ENCODE results near the gene OR51E2.
"Not testable (repeated sequence)": the region's sequence is repeated elsewhere in the genome, so short reads cannot be mapped to it uniquely, and the experiment has no call there.

Gene OR51E2

GRCh38 chr11:4697585-4697984 lies at the start of gene OR51E2:
Gene OR51E2, minus strand, starts transcription at chr11:4697853. Its CDS starts 15,142 bp downstream, at chr11:4682711.
- ATAC-seq: no peak
- Mint-ChIP-seq H3K4me3 (no peak within 1 kb of the TSS), H3K27ac (no peak within 1 kb of the TSS), H3K27me3 (peaks cover 10% of the 10 kb centered on the region), H3K9me3 (no peaks in the 10 kb centered on the region), H3K36me3 (no peaks in the 10 kb centered on the region), H3K4me1 (no peaks in the 10 kb centered on the region)

GRCh38 chr11:4740735-4741134 lies 43.1 kb upstream of the OR51E2 start:
- Mint-ChIP-seq H3K4me3 (no peak overlapping the region), H3K27me3 (peaks cover 11% of the 10 kb centered on the region), H3K27ac (no peak overlapping the region), H3K36me3 (no peaks in the 10 kb centered on the region), H3K9me3 (no peaks in the 10 kb centered on the region), H3K4me1 (no peaks in the 10 kb centered on the region)
- no peak for ATAC-seq

- H3K36me3 Mint-ChIP-seq: no peaks in the 10 kb centered on the region
- no peak for ATAC-seq
- H3K9me3 Mint-ChIP-seq: no peaks in the 10 kb centered on the region
- H3K27me3 Mint-ChIP-seq: no peaks in the 10 kb centered on the region
- no peak overlapping the region for H3K27ac Mint-ChIP-seq
- no peaks in the 10 kb centered on the region for H3K4me1 Mint-ChIP-seq
- no peak overlapping the region for H3K4me3 Mint-ChIP-seq
Measured at GRCh38 chr11:4727171-4727570, 29.5 kb upstream of the OR51E2 start.

- not testable (repeated sequence) for H3K4me3 Mint-ChIP-seq, ATAC-seq, H3K4me1 Mint-ChIP-seq, H3K27ac Mint-ChIP-seq, H3K9me3 Mint-ChIP-seq, H3K36me3 Mint-ChIP-seq
- peaks cover 10% of the 10 kb centered on the region for H3K27me3 Mint-ChIP-seq
Measured at GRCh38 chr11:4722616-4723534, 25.2 kb upstream of the OR51E2 start.

- H3K36me3 Mint-ChIP-seq: no peaks in the 10 kb centered on the region
- no peak overlapping the region for H3K4me3 Mint-ChIP-seq
- ATAC-seq: no peak
- H3K4me1 Mint-ChIP-seq: no peaks in the 10 kb centered on the region
- H3K27me3 Mint-ChIP-seq: peaks cover 29% of the 10 kb centered on the region
- no peak overlapping the region for H3K27ac Mint-ChIP-seq
- peaks cover 2% of the 10 kb centered on the region for H3K9me3 Mint-ChIP-seq
Measured at GRCh38 chr11:4714300-4714699, 16.6 kb upstream of the OR51E2 start.

GRCh38 chr11:4713241-4713640 lies 15.6 kb upstream of the OR51E2 start:
- Mint-ChIP-seq H3K4me1 (no peaks in the 10 kb centered on the region), H3K27ac (no peak overlapping the region), H3K9me3 (no peaks in the 10 kb centered on the region), H3K27me3 (peaks cover 19% of the 10 kb centered on the region), H3K36me3 (no peaks in the 10 kb centered on the region), H3K4me3 (no peak overlapping the region)
- ATAC-seq: no peak

GRCh38 chr11:4704790-4705334 lies 7.2 kb upstream of the OR51E2 start:
- H3K9me3 Mint-ChIP-seq: no peaks in the 10 kb centered on the region
- H3K27ac Mint-ChIP-seq: no peak overlapping the region
- H3K36me3 Mint-ChIP-seq: no peaks in the 10 kb centered on the region
- no peak for ATAC-seq
- H3K27me3 Mint-ChIP-seq: peaks cover 12% of the 10 kb centered on the region
- no peak overlapping the region for H3K4me3 Mint-ChIP-seq
- H3K4me1 Mint-ChIP-seq: no peaks in the 10 kb centered on the region

- ATAC-seq: no peak
- peaks cover 10% of the 10 kb centered on the region for H3K27me3 Mint-ChIP-seq
- H3K4me3 Mint-ChIP-seq: no peak within 1 kb of the TSS
- no peaks in the 10 kb centered on the region for H3K36me3 Mint-ChIP-seq
- no peaks in the 10 kb centered on the region for H3K9me3 Mint-ChIP-seq
- no peak within 1 kb of the TSS for H3K27ac Mint-ChIP-seq
- no peaks in the 10 kb centered on the region for H3K4me1 Mint-ChIP-seq
Measured at GRCh38 chr11:4704054-4704789, 6.6 kb upstream of the OR51E2 start, which contains the start of gene MMP26. Gene MMP26, plus strand, starts transcription at chr11:4704784.

GRCh38 chr11:4700436-4700820 lies 2.8 kb upstream of the OR51E2 start:
- no peak for ATAC-seq
- Mint-ChIP-seq H3K36me3 (no peaks in the 10 kb centered on the region), H3K4me3 (no peak overlapping the region), H3K27me3 (peaks cover 10% of the 10 kb centered on the region), H3K4me1 (no peaks in the 10 kb centered on the region), H3K9me3 (no peaks in the 10 kb centered on the region), H3K27ac (no peak overlapping the region)

GRCh38 chr11:4699697-4700435 lies 2.2 kb upstream of the OR51E2 start:
- H3K27ac Mint-ChIP-seq: no peak overlapping the region
- H3K9me3 Mint-ChIP-seq: no peaks in the 10 kb centered on the region
- H3K36me3 Mint-ChIP-seq: no peaks in the 10 kb centered on the region
- no peak for ATAC-seq
- H3K4me1 Mint-ChIP-seq: no peaks in the 10 kb centered on the region
- H3K4me3 Mint-ChIP-seq: no peak overlapping the region
- H3K27me3 Mint-ChIP-seq: peaks cover 10% of the 10 kb centered on the region

- Mint-ChIP-seq H3K4me1 (no peaks in the 10 kb centered on the region), H3K9me3 (no peaks in the 10 kb centered on the region), H3K4me3 (no peak overlapping the region), H3K36me3 (no peaks in the 10 kb centered on the region), H3K27me3 (peaks cover 10% of the 10 kb centered on the region), H3K27ac (no peak overlapping the region)
- ATAC-seq: no peak
Measured at GRCh38 chr11:4695442-4695841, 2.2 kb downstream of the OR51E2 start.

- Mint-ChIP-seq H3K27ac (no peak overlapping the region), H3K9me3 (no peaks in the 10 kb centered on the region), H3K4me3 (no peak overlapping the region), H3K27me3 (no peaks in the 10 kb centered on the region), H3K4me1 (no peaks in the 10 kb centered on the region), H3K36me3 (no peaks in the 10 kb centered on the region)
- no peak for ATAC-seq
Measured at GRCh38 chr11:4684631-4685285, 12.9 kb downstream of the OR51E2 start.

- Mint-ChIP-seq H3K27ac (no peak overlapping the region), H3K4me3 (no peak overlapping the region), H3K4me1 (no peaks in the 10 kb centered on the region), H3K36me3 (no peaks in the 10 kb centered on the region), H3K9me3 (no peaks in the 10 kb centered on the region), H3K27me3 (no peaks in the 10 kb centered on the region)
- no peak for ATAC-seq
Measured at GRCh38 chr11:4682623-4683419, 14.8 kb downstream of the OR51E2 start.

- H3K9me3 Mint-ChIP-seq: no peaks in the 10 kb centered on the region
- H3K27ac Mint-ChIP-seq: no peak overlapping the region
- no peak overlapping the region for H3K4me3 Mint-ChIP-seq
- peaks cover 9% of the 10 kb centered on the region for H3K27me3 Mint-ChIP-seq
- ATAC-seq: no peak
- no peaks in the 10 kb centered on the region for H3K36me3 Mint-ChIP-seq
- no peaks in the 10 kb centered on the region for H3K4me1 Mint-ChIP-seq
Measured at GRCh38 chr11:4680341-4680740, 17.3 kb downstream of the OR51E2 start.

Data from stimulated activated memory B cell treated with anti-CD40 and anti-IgM and Interleukin-4, amounts not matched to agents 10 μg/mL and 1 μg/mL and 100 μg/mL, for 72 hours (primary cell).